GM12875 (cell line): Measurements from ENCODE around the gene TRIM38.
A peak's percentile ranks its signal among the peaks of the same experiment; 100 is the strongest.

ENCODE experiments used
- H3K4me3 ChIP-seq: one replicate; pipeline ENCODE4 v1.5.1; 2011; ENCODE audit warnings: low read depth, low read length, control low read depth
- TF ChIP-seq, protein P1 (sequence below): IDR thresholded peaks from 2 replicates; pipeline ENCODE4 v1.5.1; 2011; ENCODE audit warnings: low read depth, mild to moderate bottlenecking, control low read depth, inconsistent platforms, low read length, moderate library complexity, borderline replicate concordance; ENCODE audit not compliant: insufficient read depth

TRIM38 gene

GRCh38 chr6:26019261-26019830 lies 56.7 kb downstream of the TRIM38 start:
- no peak overlapping the region for H3K4me3 ChIP-seq
- TF ChIP-seq, protein P1, sequence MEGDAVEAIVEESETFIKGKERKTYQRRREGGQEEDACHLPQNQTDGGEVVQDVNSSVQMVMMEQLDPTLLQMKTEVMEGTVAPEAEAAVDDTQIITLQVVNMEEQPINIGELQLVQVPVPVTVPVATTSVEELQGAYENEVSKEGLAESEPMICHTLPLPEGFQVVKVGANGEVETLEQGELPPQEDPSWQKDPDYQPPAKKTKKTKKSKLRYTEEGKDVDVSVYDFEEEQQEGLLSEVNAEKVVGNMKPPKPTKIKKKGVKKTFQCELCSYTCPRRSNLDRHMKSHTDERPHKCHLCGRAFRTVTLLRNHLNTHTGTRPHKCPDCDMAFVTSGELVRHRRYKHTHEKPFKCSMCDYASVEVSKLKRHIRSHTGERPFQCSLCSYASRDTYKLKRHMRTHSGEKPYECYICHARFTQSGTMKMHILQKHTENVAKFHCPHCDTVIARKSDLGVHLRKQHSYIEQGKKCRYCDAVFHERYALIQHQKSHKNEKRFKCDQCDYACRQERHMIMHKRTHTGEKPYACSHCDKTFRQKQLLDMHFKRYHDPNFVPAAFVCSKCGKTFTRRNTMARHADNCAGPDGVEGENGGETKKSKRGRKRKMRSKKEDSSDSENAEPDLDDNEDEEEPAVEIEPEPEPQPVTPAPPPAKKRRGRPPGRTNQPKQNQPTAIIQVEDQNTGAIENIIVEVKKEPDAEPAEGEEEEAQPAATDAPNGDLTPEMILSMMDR, result no peak

DNA sequence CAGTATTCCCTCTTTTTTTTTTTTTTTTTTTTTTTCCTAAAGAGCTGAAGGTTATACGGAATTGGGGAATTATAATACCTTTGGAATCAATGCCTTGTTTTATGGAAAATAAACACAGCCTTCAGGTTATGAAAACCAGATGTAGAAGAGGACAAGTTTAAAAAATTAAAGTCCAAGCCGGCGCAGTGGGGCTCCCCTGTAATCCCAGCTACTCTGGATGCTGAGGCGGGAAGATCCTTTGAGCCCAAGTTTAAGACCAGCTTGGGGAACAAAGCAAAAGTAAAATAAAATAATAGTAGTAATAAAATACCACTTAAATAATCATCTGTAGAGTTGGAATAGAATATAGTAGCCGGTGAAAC lies 57.3 kb downstream of the TRIM38 start:
- no peak overlapping the region for H3K4me3 ChIP-seq
- TF ChIP-seq, protein P1, result no peak

- TF ChIP-seq, protein P1, result no peak
- H3K4me3 ChIP-seq, result peak overlapping the region; percentile 59
Measured at GRCh38 chr6:26020329-26021000, 57.9 kb downstream of the TRIM38 start.

DNA sequence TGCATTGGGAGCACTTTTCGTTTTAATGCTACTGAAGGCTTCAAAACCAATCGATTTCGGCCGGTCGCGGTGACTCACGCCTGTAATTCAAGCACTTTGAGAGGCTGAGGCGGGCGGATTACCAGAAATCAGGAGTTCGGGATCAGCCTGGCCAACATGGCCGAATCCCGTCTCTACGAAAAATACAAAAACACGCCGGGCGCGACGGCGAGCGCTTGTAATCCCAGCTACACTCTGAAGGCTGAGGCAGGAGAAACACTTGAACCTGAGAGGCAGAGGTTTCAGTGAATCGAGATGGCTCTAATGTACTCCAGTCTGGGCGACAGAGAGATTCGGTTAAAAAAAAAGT lies 58.4 kb downstream of the TRIM38 start:
- TF ChIP-seq, protein P1, result no peak
- H3K4me3 ChIP-seq, result peak overlapping the region; percentile 59

- peak overlapping the region; percentile 65 for H3K4me3 ChIP-seq
- TF ChIP-seq, protein P1, result no peak
Measured at GRCh38 chr6:26021350-26022131, 58.9 kb downstream of the TRIM38 start.

GRCh38 chr6:26022132-26022472 lies 59.5 kb downstream of the TRIM38 start:
- peak overlapping the region; percentile 65 for H3K4me3 ChIP-seq

More at GRCh38 chr6:26022132-26022472, 59.5 kb downstream of the TRIM38 start:
- TF ChIP-seq, protein P1, result no peak
